KMS-11 (cell line): Measurements from ENCODE around the gene ADGRE1.

ENCODE experiments used
- H2AFZ ChIP-seq: fragments of 200-600 bp; sonication (generic); 2 replicates; pipeline ENCODE4 v1.6.1; 2016; ENCODE audit warnings: antibody characterized with exemption, mixed run types, low read depth
- H3K27ac ChIP-seq: fragments of 200-600 bp; sonication (generic); 2 replicates; pipeline ENCODE4 v1.6.1; 2016; ENCODE audit warnings: mild to moderate bottlenecking, mixed run types
- H3K27me3 ChIP-seq: fragments of 200-600 bp; sonication (generic); 2 replicates; pipeline ENCODE4 v1.6.1; 2017; ENCODE audit warnings: mild to moderate bottlenecking, low read depth, mixed run types, moderate library complexity; ENCODE audit not compliant: insufficient read depth
- H3K36me3 ChIP-seq: fragments of 200-600 bp; sonication (generic); 2 replicates; pipeline ENCODE4 v1.6.1; 2017; ENCODE audit warnings: mild to moderate bottlenecking, mixed run types; ENCODE audit not compliant: insufficient read depth
- H3K4me1 ChIP-seq: fragments of 200-600 bp; sonication (generic); 2 replicates; pipeline ENCODE4 v1.6.1; 2016; ENCODE audit warnings: mild to moderate bottlenecking, low read depth, mixed run types; ENCODE audit not compliant: poor library complexity, severe bottlenecking
- H3K4me2 ChIP-seq: fragments of 200-600 bp; sonication (generic); 2 replicates; pipeline ENCODE4 v1.7.0; 2016; ENCODE audit warnings: mild to moderate bottlenecking, mixed run types
- H3K4me3 ChIP-seq: fragments of 200-600 bp; sonication (generic); IDR thresholded peaks from 2 replicates; pipeline ENCODE4 v1.6.1; 2017; ENCODE audit warnings: low read depth, low read length, mixed read lengths; ENCODE audit not compliant: insufficient read depth
- H3K79me2 ChIP-seq: fragments of 200-600 bp; sonication (generic); 2 replicates; pipeline ENCODE4 v1.6.1; 2016; ENCODE audit warnings: low read depth, mixed run types; ENCODE audit not compliant: insufficient read depth
- H3K9ac ChIP-seq: fragments of 200-600 bp; sonication (generic); 2 replicates; pipeline ENCODE4 v1.6.1; 2016; ENCODE audit warnings: mild to moderate bottlenecking, mixed run types
- H4K20me1 ChIP-seq: fragments of 200-600 bp; sonication (generic); 2 replicates; pipeline ENCODE4 v1.6.1; 2016; ENCODE audit warnings: mild to moderate bottlenecking, mixed run types; ENCODE audit not compliant: insufficient read depth
- CTCF ChIP-seq: fragments of 200-600 bp; sonication (generic); conservative IDR thresholded peaks from 2 replicates; pipeline ENCODE4 v1.6.1; 2017; ENCODE audit warnings: low read depth, mild to moderate bottlenecking, antibody characterized with exemption, low read length, moderate library complexity, mixed read lengths

ADGRE1 gene

DNA sequence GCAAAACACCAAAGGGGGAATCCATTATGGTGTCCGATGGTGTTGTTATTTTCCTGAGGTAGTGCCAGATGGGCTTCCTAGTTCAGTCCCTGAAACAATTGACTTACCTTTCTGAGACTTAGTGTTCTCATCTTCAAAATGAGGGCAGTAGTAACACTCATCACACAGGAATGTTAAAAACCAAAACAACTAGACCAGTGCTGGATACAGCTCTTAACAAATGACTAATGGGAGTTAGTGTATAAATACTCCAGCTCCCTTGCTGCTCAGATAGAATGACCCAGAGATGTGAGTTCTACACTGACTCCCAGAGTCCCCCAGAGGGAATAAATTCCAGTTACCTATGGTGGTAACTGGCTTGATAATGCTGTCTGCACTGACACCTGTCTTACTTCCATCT, 84.0 kb downstream of the ADGRE1 start:
- Histone ChIP-seq H3K27me3 (no peaks in the 10 kb centered on the region), H3K4me1 (no peaks in the 10 kb centered on the region), H3K27ac (no peak overlapping the region), H3K4me3 (no peak overlapping the region), H3K4me2 (no peak overlapping the region), H3K79me2 (no peaks in the 10 kb centered on the region), H3K9ac (no peak overlapping the region), H3K36me3 (no peaks in the 10 kb centered on the region), H4K20me1 (no peaks in the 10 kb centered on the region), H2AFZ (peak overlapping the region; percentile 32; the same call in 1 of the 2 replicates)
- no peak for TF ChIP-seq CTCF

DNA sequence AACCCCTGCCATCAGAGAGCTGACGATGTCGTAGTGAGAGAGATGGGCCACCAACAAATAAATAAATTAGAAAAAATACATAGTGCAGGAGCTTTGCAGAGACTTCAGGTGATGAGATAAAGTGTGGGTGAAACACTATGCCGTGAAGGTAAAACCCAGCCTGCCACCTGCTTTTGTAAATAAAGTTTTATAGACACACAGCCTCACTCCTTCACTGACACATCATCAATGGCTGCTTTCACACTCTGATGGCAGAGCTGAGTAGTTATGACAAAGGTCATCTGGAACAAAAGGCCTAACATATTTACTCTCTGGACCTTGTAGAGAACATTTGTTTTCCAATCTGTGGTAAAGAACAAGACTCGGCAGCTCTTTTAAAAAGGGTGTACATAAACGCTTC, 88.8 kb downstream of the ADGRE1 start:
- Histone ChIP-seq H3K4me2 (no peak overlapping the region), H3K4me1 (no peaks in the 10 kb centered on the region), H3K4me3 (no peak overlapping the region), H3K79me2 (no peaks in the 10 kb centered on the region), H2AFZ (no peak overlapping the region), H3K27me3 (no peaks in the 10 kb centered on the region), H3K9ac (no peak overlapping the region), H3K36me3 (no peaks in the 10 kb centered on the region), H4K20me1 (no peaks in the 10 kb centered on the region), H3K27ac (no peak overlapping the region)
- no peak for TF ChIP-seq CTCF

GRCh38 chr19:6979399-6979798, 92.0 kb downstream of the ADGRE1 start:
- Histone ChIP-seq H3K9ac (no peak overlapping the region), H2AFZ (no peak overlapping the region), H3K4me2 (no peak overlapping the region), H3K79me2 (no peaks in the 10 kb centered on the region), H3K4me1 (no peaks in the 10 kb centered on the region), H3K27ac (no peak overlapping the region), H3K4me3 (no peak overlapping the region), H3K27me3 (no peaks in the 10 kb centered on the region), H4K20me1 (no peaks in the 10 kb centered on the region), H3K36me3 (no peaks in the 10 kb centered on the region)
- no peak for TF ChIP-seq CTCF

GRCh38 chr19:6983448-6983847, 96.1 kb downstream of the ADGRE1 start:
- no peak overlapping the region for H3K4me2 ChIP-seq
- no peak overlapping the region for H2AFZ ChIP-seq
- no peaks in the 10 kb centered on the region for H4K20me1 ChIP-seq
- no peaks in the 10 kb centered on the region for H3K27me3 ChIP-seq
- H3K4me1 ChIP-seq: no peaks in the 10 kb centered on the region
- H3K79me2 ChIP-seq: no peaks in the 10 kb centered on the region
- H3K9ac ChIP-seq: no peak overlapping the region
- no peak overlapping the region for H3K27ac ChIP-seq
- no peaks in the 10 kb centered on the region for H3K36me3 ChIP-seq
- H3K4me3 ChIP-seq: no peak overlapping the region
- no peak for TF ChIP-seq CTCF
